Hepatic stellate cell (primary cell): ENCODE data around the gene OCA2.
"Not testable (repeated sequence)": the region's sequence is repeated elsewhere in the genome, so short reads cannot be mapped to it uniquely, and the experiment has no call there.

Experiments
- DNase-seq: peaks from one replicate; pipeline ENCODE4 v3.0.0; 2011; ENCODE audit warnings: low spot score

Gene OCA2

DNA sequence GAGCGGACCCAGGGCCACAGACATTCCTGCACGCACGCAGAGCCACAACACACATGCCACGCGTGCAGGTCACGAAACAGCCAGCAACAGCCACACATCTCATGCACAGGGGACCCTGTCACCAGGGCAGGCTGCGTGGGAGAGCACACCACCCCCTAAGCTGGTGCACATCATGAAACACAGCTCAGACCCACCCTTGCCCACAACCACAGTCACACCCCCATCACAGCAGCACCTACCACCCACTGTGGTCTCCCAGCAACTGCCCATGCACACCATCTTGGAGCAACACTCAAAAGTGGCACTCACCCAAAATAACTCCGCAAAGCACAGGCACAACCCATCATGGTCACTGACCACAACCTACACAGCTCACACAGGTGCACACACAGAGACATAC is 75.7 kb downstream of the OCA2 start:
- DNase-seq: no peak

DNA sequence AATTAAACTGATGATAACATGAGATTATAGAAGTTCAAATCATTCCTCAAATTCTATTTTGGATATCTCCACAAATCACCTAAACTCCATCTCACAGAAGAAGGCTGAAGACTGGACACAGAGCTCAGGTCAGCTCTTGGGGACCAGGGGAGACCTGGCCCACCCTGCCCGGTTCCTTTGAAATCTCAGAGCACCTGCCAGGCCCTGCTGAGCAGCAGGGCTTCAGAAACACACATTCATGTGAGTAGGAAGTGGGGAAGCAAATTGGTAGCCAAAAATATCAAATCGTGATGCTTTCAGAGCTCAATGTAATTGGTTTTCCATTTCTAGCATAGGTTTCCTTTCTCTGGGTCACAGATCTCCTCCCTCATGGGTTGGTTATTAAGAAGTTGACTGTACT is 76.2 kb downstream of the OCA2 start:
- no peak for DNase-seq

DNA sequence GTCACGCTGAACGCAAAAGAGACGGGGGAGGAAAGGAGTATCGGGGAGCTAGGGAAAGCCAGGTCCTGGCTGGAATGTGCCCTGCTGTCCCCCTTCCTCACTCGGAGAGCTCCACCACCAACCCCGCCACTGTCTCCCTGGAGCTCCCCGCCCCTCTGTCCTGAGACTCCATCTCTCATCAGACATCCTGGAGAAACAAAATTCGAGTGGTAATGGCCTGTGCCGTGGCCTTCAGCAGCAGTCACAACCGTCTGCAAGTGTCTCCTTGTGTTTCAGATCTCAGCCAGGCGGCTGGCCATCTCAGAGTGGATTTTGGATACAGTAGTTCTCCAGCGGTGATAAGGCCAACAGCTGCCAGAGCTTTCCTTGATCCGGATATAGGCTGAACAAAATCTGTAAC is 76.9 kb downstream of the OCA2 start:
- no peak for DNase-seq

DNA sequence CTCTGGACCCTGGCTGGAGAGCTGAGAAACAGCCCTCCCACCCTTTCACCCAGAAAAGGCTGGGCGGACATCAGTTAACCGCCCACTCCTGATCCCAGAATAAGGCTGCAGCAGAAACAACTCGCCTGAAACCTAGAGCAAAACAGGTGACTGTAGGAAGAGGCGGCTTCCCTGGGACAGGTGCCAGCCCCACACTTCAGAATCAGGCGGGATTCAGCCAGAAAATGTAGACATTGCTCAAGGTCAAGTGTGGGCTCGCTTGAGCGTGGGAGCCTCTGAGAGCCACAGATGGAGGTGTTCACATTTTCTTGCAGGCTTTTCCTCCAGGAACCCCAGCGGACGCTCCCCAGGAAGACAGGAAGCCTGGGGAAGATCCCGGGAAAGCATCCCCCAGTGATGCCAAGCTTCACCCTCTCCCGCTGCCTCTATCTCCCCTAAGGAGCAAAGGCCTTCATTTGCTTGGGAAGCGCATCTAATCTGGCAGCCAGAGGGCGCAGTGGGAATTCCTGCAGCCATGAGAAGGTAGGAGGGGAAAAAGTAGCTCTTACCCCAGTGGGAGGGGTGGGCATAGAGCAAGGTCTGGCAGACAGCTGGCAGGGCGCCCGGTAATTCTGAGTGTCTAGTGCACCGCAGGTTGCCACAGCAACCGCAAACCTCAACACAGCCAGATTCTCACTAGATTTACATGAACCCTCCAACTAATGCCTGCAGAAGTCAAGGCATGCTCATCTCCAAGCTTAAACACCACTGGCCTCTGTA is 77.7 kb downstream of the OCA2 start:
- DNase-seq: no peak

DNA sequence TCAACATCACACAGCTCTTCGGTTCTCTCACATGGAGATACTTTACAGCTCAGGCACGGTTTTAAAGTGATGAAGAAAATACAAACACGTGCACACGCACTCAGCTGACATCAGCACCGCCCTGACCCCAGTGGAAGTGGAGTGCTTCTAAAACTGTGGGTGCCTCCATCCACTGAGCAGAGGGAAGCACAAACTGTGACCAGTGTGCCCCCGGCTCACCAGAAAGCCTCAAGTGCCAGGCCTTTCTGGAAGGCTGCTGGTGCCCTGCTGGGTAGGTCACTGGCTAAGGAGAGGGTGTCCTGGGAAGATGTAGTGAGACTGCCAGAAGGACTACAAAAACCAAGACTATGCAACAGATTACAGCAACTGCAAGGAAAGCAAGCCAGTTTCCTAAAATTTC is 78.5 kb downstream of the OCA2 start:
- DNase-seq: no peak

DNA sequence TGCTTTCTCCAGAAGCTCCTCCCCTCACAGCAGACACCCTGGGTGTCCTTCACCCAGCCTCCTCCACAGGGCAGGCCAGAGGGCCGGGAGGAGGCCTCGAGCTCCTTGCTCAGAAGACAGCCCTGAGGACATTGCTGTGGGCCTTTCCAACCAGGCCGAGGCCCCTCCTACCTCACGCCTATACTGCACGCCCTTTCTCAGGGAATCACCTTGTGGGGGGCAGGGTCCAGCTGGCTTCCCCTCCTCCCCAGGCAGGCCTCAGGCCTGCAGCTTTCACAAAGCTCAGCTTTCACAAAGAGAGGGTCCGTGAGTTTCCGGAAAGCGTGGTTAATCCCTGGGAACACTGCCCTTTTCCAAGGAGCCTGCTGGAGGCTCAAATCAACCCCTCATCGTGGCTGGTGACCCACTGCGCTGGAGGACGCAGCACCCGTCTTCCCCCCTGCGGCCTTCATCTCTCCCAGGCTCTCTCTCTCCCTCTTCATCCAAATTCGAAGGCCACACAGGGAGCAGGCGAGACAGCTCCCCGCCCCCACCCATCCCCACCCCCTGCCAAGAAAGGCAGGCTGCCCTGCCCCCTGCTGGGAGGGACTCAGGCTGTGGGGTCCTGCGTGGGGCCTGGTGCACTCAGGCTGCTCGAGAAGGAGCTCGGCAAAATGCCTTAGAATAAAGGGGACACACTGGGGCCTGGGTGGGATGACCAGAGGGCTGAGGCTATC is 79.4 kb downstream of the OCA2 start:
- DNase-seq: no peak

DNA sequence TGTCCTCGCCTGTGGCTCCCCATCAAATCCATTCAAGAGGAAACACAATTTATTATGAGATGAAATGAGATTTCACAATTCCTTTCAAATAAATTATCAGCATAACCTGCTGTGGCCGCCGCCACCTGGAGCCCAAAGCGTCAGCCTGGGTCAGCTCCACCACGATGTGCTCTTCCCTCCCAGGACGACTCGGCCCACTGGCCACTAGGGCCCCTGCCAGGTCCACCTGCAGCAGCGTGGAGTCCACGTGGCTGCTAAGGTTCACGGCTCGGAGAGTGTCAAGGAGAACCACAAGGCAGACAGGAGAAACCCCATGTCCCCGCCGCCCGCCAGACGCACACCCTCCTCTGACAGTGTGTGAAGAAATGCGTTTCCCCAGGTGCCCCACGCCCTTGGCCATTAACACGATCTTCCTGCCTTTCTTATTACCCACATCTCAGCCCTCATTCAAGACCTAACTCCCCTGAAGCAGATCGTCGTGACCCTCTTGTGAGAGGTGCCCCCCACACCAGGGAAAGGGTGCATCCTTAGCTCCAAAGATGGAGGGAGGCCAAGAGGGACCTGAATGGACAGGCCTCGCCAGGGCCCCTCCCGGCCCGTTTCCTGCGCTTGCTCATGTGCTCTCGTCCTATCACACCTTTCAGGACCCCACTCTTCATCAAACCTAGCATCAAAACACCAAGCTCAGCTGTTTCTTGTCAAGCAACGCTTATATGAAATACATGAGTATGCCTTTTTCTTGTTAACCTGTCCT is 80.6 kb downstream of the OCA2 start:
- DNase-seq: no peak

DNA sequence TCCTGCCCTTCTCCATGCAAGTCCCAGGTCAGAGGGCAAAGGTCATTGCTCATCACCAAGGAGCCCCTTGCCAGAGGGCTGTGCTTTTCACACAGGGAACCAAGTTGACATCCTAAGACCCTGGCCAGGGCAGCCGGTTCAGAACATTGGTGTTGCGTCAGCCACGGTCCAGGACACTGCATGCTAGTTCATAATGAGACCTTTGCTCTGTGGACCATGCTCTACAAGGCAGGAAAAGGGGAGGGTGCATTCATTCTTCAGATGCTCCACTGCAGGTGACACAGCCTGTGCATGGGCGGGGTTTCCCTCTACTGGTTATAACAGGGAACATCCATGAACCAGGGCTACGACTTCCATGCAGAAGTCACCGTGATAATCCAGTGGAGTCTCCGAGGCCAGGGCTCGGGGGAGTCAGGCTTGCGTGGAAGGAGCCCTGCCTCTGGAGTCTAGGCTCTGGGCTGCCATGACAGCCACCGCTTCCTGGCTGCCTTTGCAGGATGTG is 81.6 kb downstream of the OCA2 start:
- DNase-seq: no peak

DNA sequence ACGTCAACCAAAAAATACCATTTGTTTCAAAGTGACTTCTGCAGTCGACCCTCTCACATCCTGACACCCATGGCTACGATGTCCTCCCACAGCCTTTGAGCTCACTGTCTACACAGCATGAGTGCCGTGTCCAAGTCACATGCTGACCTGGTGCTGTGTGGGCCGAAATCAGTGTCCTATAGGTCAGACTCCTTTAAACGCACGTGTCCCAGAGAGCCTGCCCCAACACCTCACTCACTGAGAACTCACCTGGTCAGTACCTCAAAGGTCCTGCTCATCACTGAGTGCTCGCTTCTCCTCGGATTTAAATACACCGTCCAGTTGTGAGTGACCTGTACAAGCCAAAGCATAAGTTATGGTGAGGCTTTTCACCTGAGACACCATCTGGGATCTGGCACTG is 83.3 kb downstream of the OCA2 start:
- DNase-seq: no peak

DNA sequence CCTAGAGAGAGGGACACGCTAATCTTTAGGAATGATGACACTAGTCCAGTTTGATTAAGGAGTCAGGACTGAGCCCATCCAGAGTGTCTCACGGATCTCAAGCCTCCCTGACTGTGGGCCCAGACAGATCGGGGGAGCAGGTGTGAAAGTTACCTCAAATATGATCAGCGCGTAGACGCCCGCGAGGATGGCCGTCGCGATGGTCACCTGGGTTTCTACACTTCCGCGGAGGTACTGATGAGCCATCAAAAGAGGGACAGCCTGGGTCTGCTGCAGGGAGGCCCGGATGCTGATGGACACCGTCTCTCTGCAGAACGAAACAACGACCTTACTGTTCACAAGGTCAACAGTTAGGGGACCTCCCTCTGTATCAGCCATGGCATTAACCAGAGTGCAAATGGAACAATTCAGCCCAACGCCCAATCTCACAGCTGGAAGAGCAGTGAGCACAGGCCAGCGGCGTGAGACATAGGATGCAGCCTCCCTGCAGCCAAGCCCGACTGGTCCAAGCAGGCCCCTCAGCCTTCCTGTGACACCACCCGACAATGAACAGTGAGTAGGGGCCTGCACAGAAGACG is 84.4 kb downstream of the OCA2 start:
- no peak for DNase-seq

DNA sequence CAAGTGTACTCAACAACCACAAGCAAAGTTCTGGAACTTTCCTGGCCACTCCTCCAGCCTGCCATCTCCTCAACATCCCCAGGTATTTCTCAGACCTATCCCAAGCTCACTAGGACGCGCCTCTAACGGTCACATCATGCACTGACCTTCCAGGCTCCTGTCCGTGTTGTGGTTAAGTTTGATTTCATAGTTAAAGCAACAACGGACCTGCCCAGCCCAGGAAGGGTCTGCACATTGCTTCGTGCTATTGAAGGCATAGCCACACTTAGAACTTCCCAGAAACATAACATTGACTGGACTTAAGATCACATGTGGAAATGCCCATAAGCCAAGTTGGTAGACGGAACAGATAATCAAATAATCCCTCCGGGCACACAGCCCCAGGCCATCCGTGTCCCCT is 85.1 kb downstream of the OCA2 start:
- no peak for DNase-seq

DNA sequence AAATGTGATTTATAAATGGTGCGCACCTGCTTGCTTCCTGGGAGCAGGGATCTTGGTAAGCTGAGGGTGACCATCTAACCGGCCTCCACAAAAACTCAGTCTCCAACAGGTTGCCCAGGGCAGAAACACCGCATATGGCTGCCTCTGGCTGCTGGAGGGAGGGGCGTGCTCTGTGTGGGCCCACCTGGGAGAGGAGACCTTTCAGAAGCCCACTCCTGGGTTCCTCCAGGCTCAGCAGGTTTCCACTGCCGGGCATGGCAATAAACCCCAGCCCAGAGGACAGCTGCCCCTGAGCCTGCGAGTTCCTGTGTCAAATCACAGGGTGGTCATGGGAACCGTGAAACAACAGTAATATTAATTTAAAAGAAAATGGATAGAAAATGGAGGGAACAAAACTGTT is 85.6 kb downstream of the OCA2 start:
- no peak for DNase-seq

DNA sequence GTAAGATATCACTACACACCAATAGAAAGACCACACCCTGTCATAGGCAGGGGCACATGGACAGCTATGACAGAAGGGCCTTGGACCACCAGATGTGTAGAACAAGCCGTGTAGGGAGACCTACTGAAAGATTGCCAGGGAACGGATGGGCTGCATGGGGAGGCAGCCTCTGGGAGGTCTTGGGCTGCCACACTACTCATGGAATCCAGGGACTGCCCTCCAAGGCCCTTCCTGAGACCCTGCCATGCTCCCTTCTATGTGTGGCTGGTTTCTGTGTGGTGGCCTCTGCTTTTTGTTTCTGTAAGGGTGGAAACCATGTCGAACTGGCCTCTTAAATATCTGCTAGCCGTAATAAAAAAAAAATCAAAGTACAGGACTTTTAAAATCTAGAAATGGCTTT is 86.9 kb downstream of the OCA2 start:
- DNase-seq: no peak

DNA sequence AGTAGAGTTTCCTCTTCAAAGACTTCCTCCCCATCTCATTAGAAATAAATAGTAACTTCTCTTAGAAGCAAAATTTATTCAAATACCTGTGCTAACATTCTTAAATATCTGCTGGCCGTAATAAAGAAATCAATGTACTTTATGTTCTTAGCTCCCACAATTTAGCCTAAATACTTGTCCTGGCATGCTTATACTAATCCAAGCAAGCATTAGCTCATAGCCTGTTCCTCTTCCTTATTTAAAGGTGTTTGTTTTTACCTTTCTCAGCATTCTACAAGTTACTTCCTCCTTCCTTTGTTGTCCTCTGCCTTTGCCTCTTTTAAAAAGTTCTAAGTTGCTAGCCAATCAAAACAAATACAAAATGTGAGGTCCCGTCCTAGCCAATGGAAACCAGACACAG is 90.9 kb downstream of the OCA2 start:
- DNase-seq: not testable (repeated sequence)

DNA sequence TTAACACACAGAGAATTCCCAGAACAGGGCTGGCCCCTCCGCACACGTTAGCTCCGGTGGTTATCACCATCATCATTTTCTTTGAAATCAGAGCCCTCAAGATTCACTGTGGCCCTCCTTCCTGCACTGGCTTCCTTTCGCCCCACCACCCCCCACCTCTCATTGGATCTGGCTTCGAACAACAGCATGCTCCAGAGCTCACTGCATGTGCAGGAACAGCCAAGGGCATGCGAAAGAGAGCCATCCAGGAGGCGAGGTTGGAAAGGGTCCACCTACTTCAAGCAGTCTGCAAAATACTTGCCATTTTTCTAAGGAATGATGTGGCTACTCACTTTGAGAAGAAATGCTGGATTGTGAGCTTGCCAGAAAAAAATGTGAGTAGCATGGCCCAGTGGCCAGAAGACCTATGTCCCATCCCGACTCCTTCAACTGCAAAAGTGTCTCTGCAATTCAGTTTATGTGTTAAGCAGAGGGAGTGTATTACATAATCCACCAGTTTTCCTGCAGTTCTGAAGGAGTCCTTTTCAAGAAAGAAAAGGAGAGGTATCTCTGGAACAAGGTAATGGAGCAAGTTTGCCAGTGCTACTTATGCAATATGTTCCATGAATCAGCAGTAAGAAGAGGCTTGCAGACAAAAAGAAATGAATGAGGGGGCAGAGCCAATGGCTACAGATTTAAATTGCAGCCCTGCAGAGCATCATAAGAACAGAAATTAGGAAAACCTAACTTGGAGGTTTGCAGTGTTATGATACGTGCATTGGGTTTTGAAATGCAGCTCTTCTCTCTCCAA is 92.8 kb downstream of the OCA2 start:
- DNase-seq: no peak

DNA sequence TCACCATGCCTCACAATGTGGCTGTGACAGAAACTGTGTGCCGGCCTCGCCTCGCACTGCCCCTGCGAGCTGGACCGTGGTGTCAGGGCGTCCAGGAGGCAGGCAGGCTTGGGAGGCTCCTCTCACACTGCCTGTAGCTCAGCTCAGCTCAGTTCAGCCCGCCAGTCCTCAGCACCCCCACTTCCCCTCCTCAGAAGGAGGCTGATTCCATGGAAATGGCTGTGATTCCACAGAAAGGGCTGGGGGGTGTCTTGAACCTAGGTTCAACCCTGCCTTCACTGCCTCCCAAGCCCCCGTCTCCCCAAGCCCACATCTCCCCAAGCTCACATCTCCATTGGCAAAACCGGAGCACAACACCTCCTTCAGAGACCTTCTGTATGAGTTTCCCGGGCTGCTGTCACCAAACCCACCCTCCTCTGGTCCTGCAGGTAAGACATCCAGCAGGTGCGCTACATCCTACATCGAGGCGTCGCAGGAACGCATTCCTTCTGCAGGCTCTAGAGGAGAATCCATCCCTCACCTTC is 94.0 kb downstream of the OCA2 start:
- DNase-seq: no peak

DNA sequence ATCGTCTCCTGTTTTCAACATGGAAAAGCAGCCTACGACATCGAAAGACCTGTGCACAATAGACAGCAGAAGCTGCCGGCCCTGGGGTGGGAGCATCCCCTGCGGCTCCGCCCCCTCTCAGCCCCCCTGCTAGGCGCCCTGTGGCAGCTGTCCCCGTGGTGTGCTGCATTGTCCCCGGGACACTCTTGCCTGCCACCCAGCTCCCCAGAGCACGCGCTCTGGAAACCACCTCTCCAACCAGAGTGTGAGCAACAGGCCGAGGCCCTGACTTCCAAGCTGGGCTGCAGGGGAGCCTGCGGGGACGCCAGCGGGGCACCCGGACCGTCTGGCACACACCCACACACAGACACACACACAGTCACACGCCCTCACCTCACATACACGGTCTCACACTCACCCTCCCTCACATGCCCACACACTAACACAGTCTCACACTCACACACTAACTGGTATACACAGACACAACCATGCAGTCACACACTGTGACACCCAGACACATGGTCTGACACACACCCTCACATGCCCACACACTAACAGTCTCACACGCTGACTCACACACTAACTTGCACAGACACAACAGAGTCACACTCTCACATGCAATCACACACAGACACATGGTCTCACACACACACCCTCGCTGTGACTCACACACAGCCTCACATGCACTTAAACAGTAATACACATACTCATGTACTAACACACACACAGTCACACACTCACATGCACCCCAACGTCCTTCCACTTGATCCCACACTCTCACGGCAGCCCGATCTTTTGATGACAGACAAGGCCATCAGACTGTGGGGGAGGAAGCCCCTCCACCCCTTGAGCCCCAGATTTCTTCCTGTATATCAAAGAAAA is 94.7 kb downstream of the OCA2 start:
- DNase-seq: no peak

DNA sequence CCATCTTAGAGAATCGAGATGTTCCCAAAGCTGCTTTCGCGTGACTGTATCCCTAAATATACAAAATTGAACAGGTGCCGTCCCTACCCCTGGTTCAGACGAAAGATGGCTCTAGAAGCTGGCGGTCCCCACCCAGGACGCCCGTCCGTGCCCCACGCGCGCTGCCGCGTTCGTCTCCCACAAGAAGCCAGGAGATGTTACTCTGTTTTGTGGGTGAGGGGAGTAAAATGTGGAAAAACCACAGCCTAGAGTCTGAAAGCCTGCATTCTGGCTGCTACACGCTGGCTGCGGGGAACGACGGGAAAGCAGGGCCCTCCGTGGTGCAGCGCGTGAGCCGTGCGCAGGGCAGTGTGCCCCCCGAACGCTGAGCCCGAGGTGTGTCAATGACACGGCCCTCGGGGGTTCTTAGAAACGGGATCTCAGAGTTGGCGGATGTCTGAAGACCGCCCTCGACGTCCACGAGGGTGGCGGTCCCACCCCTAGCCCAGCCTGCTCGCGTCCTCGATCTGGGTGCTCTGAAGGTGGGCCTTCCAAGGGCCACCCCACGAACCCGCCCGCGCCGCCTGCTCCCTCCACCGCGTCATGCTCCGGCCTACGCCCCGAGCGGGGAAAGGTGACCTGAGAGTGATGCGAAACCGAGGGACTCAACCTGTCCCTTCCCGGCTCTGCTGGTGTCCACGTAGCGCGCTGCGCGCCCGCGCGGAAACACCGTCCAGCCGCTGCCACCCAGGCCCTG is 95.6 kb downstream of the OCA2 start:
- no peak for DNase-seq

DNA sequence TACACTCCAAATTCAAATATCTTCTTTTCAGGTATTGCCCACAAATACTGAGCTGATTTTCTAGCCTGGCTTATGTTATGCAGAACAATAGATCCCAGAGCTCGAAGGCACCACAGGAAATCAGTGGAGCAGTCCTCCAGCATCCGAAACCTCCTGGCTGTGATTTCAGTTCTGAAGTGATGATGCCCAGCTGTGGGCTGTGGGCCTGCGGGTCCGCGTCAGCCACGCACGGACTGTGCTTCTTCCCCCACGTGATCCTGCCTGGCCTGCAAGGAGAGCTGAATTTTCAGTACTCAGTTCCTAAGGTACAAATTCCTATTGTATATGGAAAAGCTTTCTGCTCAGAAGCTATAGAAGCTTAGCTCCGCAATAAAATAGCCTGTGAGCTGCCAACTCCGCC is 96.2 kb downstream of the OCA2 start:
- no peak for DNase-seq
